ENCODE measurements around the gene ALOX5.

Gene ALOX5

GRCh38 chr10:45444976-45445898, 71.2 kb downstream of the ALOX5 start:
- no peak for DNase-seq

DNA sequence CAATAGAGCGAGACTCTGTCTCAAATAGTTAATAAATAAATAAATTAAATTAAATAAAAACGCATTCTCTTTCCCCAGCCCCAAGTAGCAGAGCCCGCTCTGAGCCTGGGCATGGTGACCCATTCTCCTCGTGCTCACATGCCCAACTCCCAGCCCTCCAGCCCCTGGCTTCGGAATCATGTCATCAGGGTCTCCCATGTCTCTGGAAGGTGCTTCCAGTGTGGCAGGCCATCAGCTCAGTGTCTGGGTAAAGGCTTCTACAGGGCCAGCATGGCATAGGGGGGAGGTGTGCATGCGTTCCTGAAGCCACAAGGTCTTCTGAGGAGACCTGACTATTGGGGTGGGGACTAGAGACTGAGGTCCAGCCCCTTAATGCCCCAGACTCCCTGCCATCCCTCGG, 72.8 kb downstream of the ALOX5 start:
- no peak for DNase-seq

DNA sequence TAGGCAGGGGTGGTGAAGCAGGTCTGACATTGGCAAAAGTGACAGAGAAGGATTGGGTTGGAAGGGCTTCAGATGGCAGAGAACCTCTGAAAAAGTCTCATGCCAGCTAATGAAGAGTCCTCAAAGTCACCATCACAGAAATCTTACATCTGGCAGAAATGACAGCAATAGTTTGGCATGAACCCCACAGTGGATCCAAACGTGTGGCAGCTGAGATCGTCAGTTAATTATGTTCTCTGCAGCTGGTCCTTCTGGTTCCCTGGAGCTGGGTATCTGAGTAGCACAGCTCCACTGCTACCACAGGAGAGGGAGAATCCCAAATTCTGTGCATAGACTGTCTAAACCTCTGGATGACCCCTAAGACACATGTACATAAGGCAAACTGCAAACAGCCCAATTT, 73.4 kb downstream of the ALOX5 start:
- no peak for DNase-seq

DNA sequence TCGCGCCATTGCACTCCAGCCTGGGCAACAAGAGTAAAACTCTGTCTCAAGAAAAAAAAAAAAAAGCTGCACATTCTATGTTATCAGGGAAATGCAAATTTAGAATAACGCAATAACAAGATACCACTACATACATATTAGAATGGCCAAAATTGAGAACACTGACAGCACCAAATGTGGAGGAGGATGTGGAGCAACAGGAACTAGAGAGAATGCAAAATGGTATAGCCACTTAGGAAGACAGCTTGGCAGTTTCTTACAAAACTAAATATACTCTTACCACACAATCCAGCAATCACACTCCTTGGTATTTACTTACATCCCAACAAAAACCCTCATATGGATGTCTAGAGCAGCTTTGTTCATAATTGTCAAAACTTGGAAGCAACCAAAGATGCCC, 76.8 kb downstream of the ALOX5 start:
- no peak for DNase-seq

DNA sequence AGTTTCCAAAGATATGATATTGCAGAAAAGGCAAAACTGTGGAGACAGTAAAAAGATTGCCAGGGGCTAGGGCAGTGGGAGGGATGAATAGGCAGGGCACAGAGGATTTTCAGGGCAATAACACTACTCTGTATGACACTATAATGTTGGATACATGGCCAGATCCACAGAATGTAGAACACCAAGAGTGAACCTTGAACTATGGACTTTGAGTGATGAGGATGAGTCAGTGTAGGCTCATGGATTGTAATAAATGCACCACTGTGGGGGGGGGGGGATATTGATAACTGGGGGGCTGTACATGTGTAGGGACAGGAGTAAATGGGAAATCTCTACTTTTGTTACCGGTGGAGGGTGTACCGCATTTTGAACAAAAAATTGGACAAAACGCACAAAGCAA, 77.4 kb downstream of the ALOX5 start:
- no peak for DNase-seq

DNA sequence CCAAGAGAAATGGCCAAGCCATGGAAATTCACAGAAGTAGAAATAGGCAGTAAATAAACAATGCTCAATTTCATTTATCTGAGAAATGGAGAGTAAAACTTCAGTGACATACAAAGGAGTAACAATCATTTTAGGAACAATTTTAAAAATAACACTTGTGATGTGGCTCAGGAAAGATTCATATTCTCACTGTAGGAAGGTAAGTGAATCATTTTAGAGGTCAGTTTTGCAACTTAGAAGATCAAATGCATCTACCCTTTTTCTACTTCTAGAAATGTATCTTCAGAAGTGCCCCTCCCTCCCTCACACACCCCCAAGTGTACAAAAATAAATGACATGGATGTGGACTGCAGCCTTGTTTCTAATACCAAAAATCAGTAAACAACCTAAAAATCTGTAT, 78.3 kb downstream of the ALOX5 start:
- DNase-seq: no peak

DNA sequence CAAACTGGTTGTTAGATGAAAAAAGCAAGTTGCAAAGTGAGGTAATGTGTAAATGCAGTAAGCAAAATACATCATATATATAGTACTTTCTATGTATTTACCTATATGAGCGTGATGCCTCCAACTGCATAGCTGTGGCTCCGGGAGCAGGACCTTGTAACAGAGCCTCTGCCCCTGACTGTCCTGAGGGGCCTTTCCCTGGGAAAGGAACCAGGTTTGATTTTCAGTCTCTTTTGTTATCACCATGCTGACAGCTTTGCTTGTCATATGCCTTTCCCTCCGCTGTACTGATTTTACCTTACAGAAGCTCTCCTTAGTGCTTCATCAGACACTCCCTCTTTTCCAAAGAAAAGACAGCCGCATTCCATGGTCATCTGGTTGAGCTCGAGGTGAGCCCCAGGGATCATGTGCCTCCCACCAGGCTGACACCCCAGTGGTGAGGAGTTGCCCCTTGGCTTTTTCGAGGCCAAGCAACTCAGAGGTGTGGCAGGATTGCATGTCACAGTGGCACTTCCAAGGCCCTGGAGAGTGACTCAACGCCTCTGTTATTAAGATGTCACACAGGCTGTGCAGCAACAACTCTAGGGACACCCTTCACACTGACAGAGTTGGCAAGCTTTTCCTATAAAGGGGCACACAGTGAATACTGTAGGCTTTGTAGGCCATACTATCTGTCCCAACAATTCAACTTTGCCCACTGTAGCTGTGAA, 78.9 kb downstream of the ALOX5 start:
- DNase-seq: no peak

- no peak for DNase-seq
Observed at GRCh38 chr10:45453639-45454255, 79.7 kb downstream of the ALOX5 start.

GRCh38 chr10:45454262-45454661, 80.2 kb downstream of the ALOX5 start:
- no peak for DNase-seq

DNA sequence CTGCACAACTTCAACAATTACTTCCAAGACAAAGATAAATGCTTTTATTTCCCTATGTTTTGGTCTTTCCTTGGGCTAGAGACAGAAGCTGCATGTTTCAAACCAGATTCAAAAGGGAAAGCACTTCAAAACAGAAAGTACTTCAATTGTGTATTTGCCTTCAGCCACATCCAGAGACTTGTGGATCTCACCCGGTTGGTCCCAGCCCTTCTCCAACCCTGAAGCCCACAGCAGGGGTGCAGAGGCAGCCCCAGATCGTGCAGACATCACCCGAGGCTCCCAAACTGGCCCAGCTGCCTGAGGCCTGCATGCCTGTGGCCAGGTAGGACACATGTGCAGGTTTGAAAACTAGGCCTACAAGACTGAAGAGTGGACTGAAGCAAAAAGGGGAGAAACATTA, 80.8 kb downstream of the ALOX5 start:
- no peak for DNase-seq

GRCh38 chr10:45456233-45456632, 82.2 kb downstream of the ALOX5 start:
- no peak for DNase-seq

- DNase-seq: no peak
Observed at GRCh38 chr10:45456822-45457221, 82.8 kb downstream of the ALOX5 start.

DNA sequence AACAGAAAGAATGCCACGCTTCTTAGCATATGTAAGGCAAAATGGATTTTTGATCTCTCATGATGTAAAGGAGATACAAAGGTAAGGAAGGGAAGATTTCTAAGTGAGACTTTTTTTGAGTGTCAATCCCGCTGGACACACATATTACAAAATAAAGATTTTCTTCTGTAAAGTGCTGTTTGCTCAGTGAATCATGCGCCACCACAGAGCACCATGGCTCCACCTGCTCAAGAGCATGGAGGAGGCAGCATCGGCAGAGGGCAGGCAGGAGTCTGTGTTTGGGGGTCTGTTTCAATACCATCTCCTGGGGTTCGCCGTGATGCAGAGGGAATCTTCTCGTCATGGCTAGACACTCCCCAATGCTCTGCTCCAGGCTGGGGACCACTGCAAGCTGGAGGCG, 83.5 kb downstream of the ALOX5 start:
- no peak for DNase-seq

- no peak for DNase-seq
Observed at GRCh38 chr10:45460235-45460878, 86.3 kb downstream of the ALOX5 start.

DNA sequence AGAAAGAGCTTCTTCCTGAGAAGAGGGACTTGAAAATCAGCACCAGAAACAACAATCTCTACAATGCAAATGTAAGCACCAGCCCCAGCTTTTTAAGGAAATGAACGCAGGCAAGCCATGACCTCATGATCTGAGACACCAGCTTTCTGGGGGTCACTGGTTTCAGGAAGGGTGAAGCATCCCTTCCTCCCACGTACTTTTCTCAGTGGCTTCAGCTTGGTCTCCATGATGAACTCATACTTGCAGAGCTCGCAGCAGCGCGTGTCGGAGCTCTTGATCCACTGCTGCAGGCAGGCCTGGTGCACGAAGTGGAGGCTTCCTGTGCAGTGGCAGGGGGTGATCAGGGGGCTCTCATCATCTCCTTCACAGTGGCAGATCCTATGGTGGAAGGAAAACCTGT, 87.0 kb downstream of the ALOX5 start:
- DNase-seq: no peak

- DNase-seq: no peak
Observed at GRCh38 chr10:45463244-45464116, 89.5 kb downstream of the ALOX5 start.

GRCh38 chr10:45464958-45465567, 91.0 kb downstream of the ALOX5 start:
- peak; percentile 15 for DNase-seq

GRCh38 chr10:45466784-45467183, 92.8 kb downstream of the ALOX5 start:
- no peak for DNase-seq

DNA sequence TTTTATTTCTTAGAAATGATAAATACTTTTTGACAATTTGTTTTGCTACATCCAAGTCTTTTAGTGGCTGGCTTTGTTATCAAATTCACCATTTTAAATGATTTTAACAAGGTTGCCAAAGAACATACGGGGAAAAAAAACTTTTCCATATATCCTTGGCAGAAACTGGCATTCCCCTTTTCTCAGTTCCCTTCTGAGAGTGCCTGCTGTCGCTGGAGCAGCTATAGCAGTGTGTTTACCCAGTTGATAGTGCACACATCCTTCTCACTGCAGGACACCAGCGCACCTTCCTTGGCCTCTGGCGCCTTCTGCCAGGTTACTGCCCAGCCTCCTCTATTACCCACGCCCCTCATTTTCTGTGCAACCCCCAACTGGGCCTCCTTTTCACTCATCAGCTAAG, 94.1 kb downstream of the ALOX5 start:
- no peak for DNase-seq

DNA sequence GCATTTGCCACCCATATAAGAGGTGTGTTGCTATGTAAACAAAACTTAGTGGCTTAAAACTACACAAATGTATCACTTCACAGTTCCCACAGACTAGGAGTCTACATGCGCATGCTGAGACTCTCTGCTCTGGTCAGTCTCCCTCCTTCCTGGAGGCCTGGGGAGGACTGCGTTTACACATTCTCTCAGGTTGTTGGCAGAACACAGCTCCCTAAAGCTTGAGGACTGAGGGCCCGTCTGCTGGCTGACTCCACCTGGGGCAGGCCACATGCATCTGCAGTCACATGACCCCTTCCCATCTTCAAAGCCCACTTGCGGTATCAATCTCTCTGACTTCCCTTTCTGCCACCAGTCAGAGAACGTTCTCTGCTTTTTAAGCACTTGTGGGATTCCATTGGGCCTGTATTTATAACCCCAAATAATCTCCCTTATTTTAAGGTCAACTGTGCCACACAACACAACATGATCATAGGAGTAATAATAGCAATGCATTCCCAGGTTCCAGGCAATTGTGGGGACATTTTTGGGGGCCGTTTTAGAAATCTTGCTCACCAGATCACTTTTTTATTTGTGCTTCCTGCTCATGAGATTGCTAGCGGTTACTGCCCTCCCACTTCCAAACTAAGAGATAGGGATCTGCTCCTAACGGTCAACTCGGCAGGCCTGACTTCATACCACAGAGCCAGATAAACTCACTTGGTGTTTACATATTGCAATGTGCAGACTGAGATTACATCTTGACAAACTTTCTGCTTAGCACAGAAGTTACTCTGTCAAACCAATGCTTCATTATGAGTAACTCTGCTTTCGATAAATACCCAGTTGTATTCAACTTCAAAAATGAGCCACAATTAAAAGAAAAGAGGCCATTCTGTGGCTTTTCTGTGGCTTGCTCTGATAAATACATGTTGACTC, 96.3 kb downstream of the ALOX5 start:
- DNase-seq: no peak

- DNase-seq: no peak
Observed at GRCh38 chr10:45471059-45471458, 97.0 kb downstream of the ALOX5 start.
